GM12872 (cell line): ENCODE data around the gene OR10P1.

ENCODE experiments used
- TF ChIP-seq, protein P1 (sequence below): IDR thresholded peaks from 3 replicates; pipeline ENCODE4 v1.5.1; 2011; ENCODE audit warnings: low read depth, mild to moderate bottlenecking, low read length, moderate library complexity; ENCODE audit not compliant: insufficient read depth

The OR10P1 gene

DNA sequence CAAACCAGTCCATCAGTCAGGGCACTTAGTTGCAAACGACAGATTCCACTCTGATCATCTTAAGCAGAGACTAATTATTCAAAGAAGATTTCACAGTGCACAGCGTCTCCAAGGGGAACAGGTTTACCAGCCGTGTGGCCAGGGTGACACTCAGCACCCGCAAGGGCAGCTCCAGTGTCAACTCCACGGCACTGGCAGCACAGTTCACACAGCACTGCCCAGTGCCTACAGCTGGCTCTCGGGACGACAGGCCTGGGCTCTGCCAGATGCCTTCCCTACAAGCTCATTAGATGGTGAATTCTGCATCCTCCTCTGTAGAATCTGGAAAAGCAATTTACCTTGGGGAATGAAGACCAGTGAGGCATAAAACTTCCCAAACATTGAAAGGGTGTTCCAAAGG, 4.9 kb downstream of the OR10P1 start:
- TF ChIP-seq, protein P1, sequence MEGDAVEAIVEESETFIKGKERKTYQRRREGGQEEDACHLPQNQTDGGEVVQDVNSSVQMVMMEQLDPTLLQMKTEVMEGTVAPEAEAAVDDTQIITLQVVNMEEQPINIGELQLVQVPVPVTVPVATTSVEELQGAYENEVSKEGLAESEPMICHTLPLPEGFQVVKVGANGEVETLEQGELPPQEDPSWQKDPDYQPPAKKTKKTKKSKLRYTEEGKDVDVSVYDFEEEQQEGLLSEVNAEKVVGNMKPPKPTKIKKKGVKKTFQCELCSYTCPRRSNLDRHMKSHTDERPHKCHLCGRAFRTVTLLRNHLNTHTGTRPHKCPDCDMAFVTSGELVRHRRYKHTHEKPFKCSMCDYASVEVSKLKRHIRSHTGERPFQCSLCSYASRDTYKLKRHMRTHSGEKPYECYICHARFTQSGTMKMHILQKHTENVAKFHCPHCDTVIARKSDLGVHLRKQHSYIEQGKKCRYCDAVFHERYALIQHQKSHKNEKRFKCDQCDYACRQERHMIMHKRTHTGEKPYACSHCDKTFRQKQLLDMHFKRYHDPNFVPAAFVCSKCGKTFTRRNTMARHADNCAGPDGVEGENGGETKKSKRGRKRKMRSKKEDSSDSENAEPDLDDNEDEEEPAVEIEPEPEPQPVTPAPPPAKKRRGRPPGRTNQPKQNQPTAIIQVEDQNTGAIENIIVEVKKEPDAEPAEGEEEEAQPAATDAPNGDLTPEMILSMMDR = no peak

DNA sequence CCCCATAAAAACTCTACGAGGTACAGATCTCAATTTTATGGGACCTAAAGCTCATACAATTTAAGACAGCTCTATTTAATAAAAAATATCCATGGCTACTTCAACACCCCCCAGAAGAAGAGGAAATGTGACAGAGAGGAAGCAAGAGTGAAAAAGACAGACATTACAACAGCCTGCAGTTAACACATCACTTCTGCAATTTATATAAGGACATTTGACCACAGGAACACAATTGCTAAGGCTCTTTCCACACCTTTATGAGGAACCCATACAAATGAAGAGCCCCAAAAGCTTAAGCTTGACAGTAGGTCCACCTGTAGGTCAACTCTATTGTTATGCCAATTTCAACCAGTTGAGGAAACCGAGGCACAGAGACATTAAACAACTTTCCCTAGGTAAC, 5.6 kb downstream of the OR10P1 start:
- TF ChIP-seq, protein P1 = no peak

DNA sequence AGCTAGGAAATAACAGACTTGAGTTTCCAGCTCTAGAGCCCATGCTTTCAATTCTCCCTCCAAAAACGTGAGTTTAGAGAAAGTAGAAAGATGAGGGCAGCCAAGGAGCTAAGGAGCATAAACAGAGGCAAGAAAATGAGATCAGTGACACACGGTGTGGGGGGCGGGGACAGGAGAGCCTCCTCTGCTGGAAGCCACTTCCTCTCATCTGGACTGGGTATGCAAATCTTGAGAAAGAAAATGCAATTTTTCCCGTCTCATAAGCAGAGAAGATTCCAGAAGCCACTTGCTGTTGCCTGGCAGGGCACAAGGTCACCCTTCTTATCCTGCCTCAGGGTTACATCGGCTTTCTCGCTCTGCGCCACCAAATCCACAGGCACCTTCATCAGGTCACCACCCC, 6.0 kb downstream of the OR10P1 start:
- TF ChIP-seq, protein P1 = no peak

DNA sequence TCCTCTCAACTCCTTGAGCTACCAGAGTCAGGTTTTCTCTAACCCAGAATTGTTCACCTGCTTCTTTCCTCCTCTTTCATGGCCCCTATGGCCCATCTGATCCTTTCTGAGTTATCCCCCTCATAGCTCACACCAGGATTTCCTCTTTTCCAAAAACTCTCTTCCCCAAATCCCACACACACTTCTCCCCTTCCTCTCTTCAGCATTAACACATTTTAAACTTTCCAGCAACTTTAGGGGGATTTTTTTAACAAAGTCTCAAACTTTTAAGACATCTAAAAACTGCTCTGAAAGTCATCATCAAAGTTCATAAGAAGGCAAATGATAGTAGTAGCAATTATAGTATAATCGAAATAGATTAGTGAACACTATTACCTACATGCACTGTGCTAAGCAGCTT, 7.9 kb downstream of the OR10P1 start:
- TF ChIP-seq, protein P1 = no peak

DNA sequence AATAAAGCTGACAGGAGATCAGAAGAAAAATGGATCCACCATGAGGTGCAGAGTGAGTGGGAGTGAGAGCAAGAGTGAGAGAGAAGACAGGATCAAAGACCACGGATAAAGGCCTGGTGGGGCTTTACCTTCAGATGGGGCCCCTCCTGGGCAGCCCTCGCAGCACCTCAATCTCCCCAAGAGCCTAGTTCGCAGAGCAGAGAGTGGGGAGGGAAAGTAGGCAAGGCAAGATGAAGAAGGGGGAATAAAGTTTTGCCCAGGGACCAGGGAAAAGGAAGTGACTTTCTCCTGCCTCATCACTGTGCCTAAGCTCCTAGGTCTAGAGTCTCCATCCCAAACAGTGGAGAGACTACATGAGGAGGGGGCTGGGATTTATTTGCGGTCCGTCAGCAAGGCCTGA, 10.3 kb downstream of the OR10P1 start:
- TF ChIP-seq, protein P1 = no peak

DNA sequence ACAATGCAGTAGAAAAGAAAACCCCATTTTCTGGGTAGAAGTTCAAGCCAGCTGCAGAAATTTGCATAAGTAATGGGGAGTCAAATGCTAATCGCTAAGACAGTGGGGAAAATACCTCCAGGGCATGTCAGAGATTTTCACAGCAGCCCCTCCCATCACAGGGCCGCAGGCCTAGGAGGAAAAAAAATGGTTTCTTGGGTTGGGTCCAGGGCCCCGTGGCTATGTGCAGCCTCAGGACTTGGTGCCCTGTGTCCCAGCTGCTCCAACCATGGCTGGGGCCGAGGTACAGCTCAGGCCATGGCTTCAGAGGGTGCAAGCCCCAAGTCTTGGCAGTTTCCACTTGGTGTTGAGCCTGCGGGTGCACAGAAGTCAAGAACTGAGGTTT, 14.6 kb downstream of the OR10P1 start:
- TF ChIP-seq, protein P1 = no peak

DNA sequence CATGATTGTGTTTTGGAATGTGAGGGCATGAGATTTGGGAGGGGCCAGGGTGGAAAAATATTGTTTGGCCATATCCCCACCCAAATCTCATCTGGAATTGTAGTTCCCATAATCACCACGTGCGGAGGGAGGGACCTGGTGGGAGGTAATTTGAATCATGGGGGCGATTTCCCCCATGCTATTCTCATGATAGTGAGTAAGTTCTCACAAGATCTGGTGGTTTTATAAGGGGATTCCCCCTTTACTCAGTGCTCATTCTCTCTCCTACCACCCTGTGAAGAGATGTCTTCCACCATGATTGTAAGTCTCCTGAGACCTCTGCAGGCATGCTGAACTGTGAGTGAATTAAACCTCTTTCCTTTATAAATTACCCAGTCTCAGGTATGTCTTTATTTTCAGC, 15.7 kb downstream of the OR10P1 start:
- TF ChIP-seq, protein P1 = no peak

DNA sequence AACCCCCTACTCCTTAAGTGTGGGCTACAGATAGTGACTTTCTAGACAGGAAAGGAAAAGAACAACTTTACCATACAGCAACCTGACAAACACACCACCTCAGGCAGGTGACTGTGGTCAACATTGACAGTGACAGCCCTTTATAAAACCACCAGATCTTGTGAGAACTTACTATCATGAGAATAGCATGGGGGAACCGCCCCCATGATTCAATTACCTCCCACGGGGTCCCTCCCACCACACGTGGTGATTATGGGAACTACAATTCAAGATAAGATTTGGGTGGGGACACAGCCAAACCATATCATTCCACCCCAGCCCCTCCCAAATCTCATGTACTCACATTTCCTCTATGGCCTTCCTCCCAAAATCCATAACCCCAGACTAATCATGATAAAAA, 16.3 kb downstream of the OR10P1 start:
- TF ChIP-seq, protein P1 = no peak
